A549 (cell line): ENCODE measurements around the gene CDH5.
A peak's percentile ranks its signal among the peaks of the same experiment; 100 is the strongest.

Experiments used
- BCL3 ChIP-seq: fragments of >200 bp; sonication (Bioruptor Twin); formaldehyde crosslinking; IDR thresholded peaks from 3 replicates; pipeline ENCODE4 v1.6.1; 2016
- BHLHE40 ChIP-seq: IDR thresholded peaks from 2 replicates; pipeline ENCODE4 v1.6.1; 2012; ENCODE audit warnings: low read depth, low read length, inconsistent platforms
- CTCF ChIP-seq: fragments of >200 bp; sonication (Bioruptor Twin); formaldehyde crosslinking; IDR thresholded peaks from 3 replicates; pipeline ENCODE4 v1.5.1; 2016
- KDM1A ChIP-seq: fragments of 200-600 bp; sonication (generic); IDR thresholded peaks from 2 replicates; pipeline ENCODE4 v1.6.1; 2016; ENCODE audit warnings: low read depth, mild to moderate bottlenecking
- POLR2A ChIP-seq: IDR thresholded peaks from 2 replicates; pipeline ENCODE4 v1.6.1; 2012; ENCODE audit warnings: mild to moderate bottlenecking, low read length
- RARB ChIP-seq: fragments of 250-450 bp; sonication (Bioruptor Pico); IDR thresholded peaks from 2 replicates; pipeline ENCODE4 v1.8.0; 2021; ENCODE audit warnings: mild to moderate bottlenecking, moderate library complexity
- RCOR1 ChIP-seq: fragments of 150-350 bp; IDR thresholded peaks from 2 replicates; pipeline ENCODE4 v1.6.1; 2014; ENCODE audit warnings: antibody characterized with exemption, low read length, low read depth
- REST ChIP-seq: fragments of 200-600 bp; sonication (generic); IDR thresholded peaks from 2 replicates; pipeline ENCODE4 v1.6.1; 2016; ENCODE audit warnings: antibody characterized with exemption, mild to moderate bottlenecking, moderate library complexity
- RNF2 ChIP-seq: fragments of 200-600 bp; sonication (generic); IDR thresholded peaks from 2 replicates; pipeline ENCODE4 v1.6.1; 2016; ENCODE audit warnings: low read depth, mild to moderate bottlenecking, antibody characterized with exemption, moderate library complexity, borderline replicate concordance
- SMC3 ChIP-seq: fragments of >200 bp; sonication (Bioruptor Twin); formaldehyde crosslinking; IDR thresholded peaks from 3 replicates; pipeline ENCODE4 v1.6.1; 2018; ENCODE audit warnings: inconsistent platforms
- SREBF2 ChIP-seq: fragments of 450-650 bp; IDR thresholded peaks from 2 replicates; pipeline ENCODE4 v1.6.1; 2014; ENCODE audit warnings: mild to moderate bottlenecking, moderate library complexity
- USF2 ChIP-seq: fragments of 450-650 bp; IDR thresholded peaks from 2 replicates; pipeline ENCODE4 v1.6.1; 2014; ENCODE audit warnings: antibody characterized with exemption
- ZNF302 ChIP-seq: fragments of 250-450 bp; sonication (Bioruptor Pico); IDR thresholded peaks from 2 replicates; pipeline ENCODE4 v1.9.0; 2021; ENCODE audit warnings: inconsistent platforms, mild to moderate bottlenecking, moderate library complexity

- TF ChIP-seq SMC3: no peak
- TF ChIP-seq CTCF: peak; percentile 14; the same call in 1 of the 3 replicates
- no peak for TF ChIP-seq RNF2
- TF ChIP-seq BHLHE40: no peak
- no peak for TF ChIP-seq REST
- no peak for TF ChIP-seq BCL3
- no peak for TF ChIP-seq ZNF302
- no peak for TF ChIP-seq USF2
- no peak for TF ChIP-seq RCOR1
- TF ChIP-seq SREBF2: no peak
- no peak for TF ChIP-seq POLR2A
- TF ChIP-seq KDM1A: no peak
- no peak for TF ChIP-seq RARB (CRISPR knock-in tag)
These were observed 41.5 kb upstream of the CDH5 start for GRCh38 chr16:66324815-66325515.
